Measurements from ENCODE around the gene GATA5.

GATA5 gene

GRCh38 chr20:62452475-62453095, 23.2 kb downstream of the GATA5 start:
- DNase-seq, result no peak

DNA sequence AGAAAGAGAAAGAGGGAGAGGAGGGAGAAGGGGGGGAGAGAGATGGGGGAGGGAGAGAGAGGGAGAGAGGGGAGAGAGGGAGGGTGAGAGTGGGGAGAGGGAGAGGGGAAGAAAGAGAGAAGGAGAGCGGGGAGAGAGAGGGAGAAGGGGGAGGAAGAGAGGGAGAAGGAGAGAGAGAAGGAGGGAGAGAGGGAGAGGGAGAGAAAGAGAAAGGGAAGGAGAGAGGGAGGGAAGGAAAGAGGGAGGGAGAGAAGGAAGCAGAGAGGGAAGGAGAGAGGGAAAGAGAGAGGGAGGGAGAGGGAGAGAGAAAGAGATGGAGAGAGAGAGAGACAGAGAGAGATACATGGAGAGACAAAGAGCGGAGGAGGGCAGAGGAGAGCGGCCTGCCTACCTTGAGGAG, 23.8 kb downstream of the GATA5 start:
- DNase-seq, result no peak

GRCh38 chr20:62451156-62451767, 24.5 kb downstream of the GATA5 start:
- no peak for DNase-seq

DNA sequence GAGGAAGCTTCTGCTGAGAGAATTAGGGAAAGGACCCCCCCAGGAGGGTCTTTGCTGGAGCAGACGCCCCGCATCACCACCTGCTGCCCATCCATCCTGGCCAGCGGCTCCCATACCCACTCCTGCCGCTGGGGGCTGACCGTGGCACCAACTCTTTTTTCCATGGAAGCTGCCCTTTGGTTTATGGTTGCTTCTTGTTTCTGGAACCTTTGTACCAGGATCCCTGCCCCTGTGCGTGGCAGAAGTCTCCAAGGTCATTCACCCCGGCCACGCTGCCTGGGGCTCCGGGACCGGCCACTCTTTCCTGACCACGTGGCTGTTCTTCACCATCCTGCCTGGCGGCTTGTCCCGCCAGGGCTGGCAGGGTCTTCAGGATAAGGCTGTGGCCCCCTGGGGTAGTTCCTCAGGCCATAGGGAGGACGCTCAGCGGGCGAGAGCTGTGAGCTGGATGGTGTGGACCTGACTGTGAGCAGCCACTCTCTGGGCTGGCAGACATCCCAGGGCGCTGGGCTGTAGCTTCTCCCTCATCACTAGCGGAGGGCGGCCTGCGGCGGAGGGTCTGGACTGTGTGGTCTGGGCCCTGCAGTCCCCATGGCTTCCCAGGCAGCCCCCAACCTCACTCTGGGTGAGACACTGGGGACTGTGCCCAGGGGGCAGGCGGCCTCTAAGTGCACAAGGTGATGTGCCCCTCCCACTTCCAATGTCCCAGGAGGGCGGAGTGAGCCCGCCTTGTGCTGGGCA, 25.7 kb downstream of the GATA5 start:
- DNase-seq, result no peak

- DNase-seq, result no peak
Observed at GRCh38 chr20:62448788-62449187, 27.0 kb downstream of the GATA5 start.

DNA sequence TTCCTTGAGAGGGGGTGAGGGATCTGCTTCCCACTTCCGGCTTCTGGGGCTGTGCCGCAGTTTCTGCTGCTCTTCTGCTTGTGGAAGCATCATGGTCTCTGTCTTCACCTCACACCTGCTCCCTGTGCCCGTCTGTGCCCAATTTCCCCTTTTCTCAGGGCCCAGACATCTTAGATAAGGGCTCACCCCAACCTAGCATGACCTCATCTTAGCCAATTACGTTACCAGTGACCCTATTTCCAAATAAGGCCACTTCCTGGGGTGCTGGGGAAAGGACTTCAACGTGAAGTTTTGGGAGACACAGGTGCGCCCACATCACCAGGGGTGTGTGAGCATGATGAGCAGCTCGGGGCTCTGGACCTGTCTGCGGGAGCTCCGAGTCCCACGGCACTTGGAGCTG, 27.8 kb downstream of the GATA5 start:
- no peak for DNase-seq

GRCh38 chr20:62446888-62447869, 28.6 kb downstream of the GATA5 start:
- no peak for DNase-seq

DNA sequence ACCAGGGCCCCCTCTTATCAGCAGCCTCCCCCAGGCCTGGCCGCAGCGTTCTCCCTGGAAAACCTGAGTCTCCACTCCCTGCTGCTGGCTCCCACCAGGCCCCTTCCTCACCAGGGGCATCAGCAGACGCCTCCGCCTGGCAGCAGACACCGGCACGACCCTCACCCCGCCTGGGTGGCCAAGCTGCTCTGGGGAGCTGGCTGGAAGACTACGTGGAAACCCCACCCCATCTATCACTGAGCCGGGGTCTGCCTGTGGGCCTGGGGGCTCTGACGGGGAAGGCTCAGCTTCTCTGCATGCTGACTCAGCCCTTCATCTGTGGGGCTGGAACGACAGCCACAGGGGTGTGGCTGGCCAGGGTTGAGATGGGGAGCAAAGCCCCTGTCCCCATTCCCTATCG, 29.3 kb downstream of the GATA5 start:
- DNase-seq, result no peak

GRCh38 chr20:62445553-62446340, 30.0 kb downstream of the GATA5 start:
- no peak for DNase-seq

DNA sequence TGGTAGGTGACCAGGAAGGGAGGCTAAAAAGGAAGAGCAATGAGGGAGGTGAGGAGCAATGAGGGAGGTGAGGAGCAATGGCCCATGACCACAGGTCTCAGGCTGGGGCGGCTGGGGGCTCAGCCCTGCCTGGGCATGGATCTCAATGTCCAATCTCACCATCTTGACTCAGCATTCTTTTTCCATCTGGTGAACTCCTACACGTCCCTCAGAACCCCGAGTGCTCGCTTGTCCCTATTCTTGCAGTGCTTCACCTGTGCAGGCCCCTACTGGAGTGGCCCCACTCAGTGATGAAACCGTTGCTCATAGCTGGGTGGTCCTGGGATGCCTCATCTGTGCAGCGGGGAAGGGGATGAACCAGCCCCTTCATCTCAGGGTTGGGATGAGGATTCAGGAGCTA, 31.5 kb downstream of the GATA5 start:
- no peak for DNase-seq

DNA sequence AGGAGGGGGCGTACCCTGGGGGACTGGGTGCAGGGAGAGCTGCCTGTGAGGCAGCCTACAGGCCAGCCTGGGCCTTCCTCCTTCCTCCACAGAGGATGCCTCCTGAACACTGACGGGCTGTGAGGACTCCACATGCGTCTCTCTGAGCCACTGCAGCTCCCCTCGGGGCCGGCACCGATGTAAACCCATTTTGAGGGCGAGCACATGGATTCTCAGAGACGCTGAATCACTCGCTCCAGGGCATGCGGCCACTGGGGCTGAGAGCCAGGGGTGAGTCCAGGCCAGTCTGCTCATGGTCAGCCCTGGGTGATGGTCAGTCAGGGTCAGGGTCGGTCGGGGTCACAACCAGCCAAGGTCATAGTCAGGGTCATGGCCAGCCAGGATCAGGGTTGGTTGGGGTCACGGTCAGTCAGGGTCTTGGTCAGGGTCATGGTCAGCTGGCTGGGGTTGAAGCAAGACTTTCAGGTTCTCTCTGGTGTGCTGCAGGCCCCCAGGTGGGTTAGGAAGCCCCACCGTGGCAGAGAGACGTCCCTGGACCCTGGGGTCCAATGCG, 33.7 kb downstream of the GATA5 start:
- no peak for DNase-seq

- no peak for DNase-seq
Observed at GRCh38 chr20:62439218-62439617, 36.6 kb downstream of the GATA5 start.

- DNase-seq, result no peak
Observed at GRCh38 chr20:62437927-62438326, 37.9 kb downstream of the GATA5 start.

DNA sequence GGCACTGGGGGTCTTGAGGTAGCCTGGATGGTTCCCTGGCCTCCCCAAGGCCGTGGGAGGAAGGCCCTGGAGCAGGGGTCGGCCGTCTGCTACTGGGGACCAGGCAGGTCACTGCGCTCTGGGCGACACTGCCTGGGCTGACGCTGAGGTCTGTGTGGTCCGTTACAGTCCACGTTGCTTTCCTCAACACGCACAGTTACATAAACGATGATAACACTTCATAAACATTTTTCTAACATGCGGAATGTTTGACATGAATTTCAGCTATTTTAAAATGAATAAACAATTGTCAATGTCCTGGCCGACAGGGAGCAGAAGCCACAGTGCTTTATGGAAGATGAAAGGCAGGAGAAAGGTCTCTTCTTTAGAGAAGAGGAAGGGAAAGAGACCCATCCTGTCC, 38.3 kb downstream of the GATA5 start:
- no peak for DNase-seq

DNA sequence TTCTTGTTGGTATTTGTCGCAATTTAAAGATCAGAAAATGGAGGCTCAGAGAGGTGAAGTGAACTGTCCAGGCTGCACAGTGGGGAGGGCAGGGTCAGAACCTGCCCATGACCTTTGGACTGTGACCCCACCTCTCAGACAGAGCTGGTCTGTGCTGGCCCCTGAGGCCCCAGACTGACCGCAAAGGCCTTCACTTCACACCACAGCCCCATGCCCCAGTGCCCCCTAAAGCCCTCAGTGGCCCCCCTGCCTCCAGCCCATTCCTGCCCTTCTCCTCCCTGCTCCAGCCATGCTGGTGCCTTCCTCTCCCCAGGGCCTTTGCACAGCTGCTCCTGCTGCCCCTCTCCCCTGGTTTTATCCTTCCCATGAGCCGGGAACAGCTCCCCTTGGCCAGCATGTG, 39.1 kb downstream of the GATA5 start:
- DNase-seq, result no peak

DNA sequence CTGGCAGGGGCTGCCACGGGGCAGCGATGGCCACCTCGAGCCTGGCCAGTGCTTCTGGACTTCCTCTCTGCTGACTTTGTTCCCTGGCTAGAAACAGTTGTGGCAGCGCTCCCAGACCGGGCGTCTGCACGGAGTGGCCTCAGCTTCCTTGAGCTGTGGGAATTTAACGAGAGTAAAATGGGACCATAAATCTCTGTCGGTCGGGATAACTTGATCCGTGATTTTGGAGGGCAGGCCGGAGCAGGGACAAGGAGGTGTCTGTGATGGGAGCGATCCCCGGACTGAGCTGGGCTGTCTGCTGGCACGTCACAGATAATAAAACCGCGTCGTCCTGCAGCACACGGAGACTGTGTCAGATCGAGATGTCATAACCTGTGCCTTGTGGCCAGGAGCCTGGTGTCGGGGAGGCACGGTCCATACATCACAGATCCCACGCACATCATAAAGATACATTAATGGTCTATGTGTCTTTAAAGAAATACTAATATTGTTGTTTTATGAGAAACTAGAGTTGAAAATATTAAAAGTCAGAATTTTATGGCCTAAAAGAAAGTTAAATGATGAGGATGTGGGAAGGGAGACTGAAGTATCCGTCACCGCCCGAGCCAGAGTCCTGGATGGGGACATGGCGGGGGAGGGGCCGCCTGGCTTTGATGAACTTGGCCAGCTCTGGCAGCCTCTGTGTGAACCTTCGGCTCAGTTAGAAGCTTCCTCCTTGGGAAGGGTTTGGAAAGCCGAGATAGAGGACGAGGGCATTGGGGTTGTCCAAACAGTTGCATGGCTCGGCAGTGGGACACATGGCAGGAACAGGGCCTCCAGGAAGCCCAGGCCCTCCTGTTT, 41.9 kb downstream of the GATA5 start:
- no peak for DNase-seq

DNA sequence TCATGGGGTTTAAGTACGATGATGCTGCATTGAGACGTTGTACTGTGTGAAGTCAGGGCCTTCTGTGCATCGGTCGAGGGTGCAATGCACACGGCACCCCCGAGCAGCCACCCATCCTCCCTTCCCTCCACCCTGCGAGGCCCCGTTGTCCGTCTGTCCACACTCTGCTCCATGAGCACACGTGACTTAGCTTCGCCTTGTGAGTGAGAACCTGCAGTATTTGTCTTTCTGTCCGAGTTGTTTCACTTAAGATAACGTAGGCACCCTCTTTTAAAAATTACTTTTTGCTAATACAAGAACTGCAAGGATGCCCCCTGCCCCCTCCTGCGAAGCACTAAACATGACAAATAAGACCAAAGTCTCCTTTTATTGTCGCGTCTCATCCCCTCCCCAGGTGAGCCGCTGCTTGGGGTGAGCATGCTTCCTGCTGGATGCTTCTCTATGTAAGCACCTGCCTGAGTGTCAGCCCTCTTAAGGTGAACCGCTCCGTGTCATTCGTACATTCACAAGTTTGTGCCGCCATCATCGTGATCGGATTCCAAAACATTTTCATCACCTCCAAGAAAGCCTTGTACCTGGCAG, 44.8 kb downstream of the GATA5 start:
- DNase-seq, result no peak

DNA sequence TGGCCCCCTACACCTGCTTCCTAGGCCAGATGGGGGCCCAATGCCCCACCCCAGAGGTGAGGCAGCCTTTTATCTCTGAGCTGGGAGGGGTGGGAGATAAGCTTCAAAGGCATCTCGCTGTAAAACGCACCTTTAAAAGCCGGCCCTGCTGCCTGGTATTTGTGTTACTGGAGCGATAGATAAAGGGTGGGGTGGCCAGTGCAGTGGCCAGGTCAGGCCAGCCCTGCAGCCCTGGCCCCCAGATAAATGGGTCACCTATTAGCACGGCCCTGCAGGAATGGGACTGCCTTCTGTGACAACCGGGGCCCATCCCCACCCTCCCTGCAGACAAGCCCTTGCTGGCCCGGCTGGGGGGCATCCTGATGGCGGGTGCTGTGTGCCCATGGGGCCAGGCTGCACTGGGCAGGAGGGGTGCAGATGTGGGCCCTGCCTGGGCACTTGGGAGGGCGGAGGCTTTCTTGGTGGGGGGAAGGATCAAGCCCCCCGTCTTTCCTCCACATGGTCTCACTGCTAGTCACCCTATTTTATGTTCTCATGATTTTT, 45.4 kb downstream of the GATA5 start:
- no peak for DNase-seq

GRCh38 chr20:62429455-62430310, 46.1 kb downstream of the GATA5 start:
- DNase-seq, result no peak

Data from activated CD4-positive, alpha-beta T cell treated with anti-CD3 and anti-CD28 coated beads, Interleukin-2, amount 50 U/mL, for 4 hours (primary cell).